Astrocyte of the spinal cord (primary cell): ENCODE results near the gene HS3ST5.

Experiments used
- DNase-seq: peaks from one replicate; pipeline ENCODE4 v3.0.0; 2011; ENCODE audit warnings: low read depth, low spot score
- H3K4me3 ChIP-seq: 2 replicates; pipeline ENCODE4 v1.5.1; 2011; ENCODE audit warnings: low read depth, mild to moderate bottlenecking, low read length, moderate library complexity
- CTCF ChIP-seq: IDR thresholded peaks from 2 replicates; pipeline ENCODE4 v1.5.1; 2012; ENCODE audit warnings: low read depth, mild to moderate bottlenecking, low read length, inconsistent platforms
- in situ Hi-C: cut with HindIII; loops from 2 replicates; pipeline ENCODE4 v1.10.0; 2017; ENCODE audit warnings: low sequenced_read_pairs

Gene HS3ST5

GRCh38 chr6:114274836-114275235, 68.0 kb downstream of the HS3ST5 start:
- in situ Hi-C loops: no loop called here
- no peak for TF ChIP-seq CTCF
- H3K4me3 ChIP-seq: no peak overlapping the region
- DNase-seq: no peak

GRCh38 chr6:114272582-114272981, 70.2 kb downstream of the HS3ST5 start:
- in situ Hi-C loops: no loop called here
- no peak for DNase-seq
- TF ChIP-seq CTCF: no peak
- H3K4me3 ChIP-seq: no peak overlapping the region

GRCh38 chr6:114271405-114271804, 71.4 kb downstream of the HS3ST5 start:
- in situ Hi-C loops: no loop called here
- no peak for TF ChIP-seq CTCF
- no peak overlapping the region for H3K4me3 ChIP-seq
- no peak for DNase-seq

- in situ Hi-C loops: no loop called here
- TF ChIP-seq CTCF: no peak
- no peak overlapping the region for H3K4me3 ChIP-seq
- DNase-seq: no peak
These were observed 74.9 kb downstream of the HS3ST5 start for GRCh38 chr6:114267897-114268296.

GRCh38 chr6:114260810-114261209, 82.0 kb downstream of the HS3ST5 start:
- no peak for TF ChIP-seq CTCF
- DNase-seq: no peak
- in situ Hi-C loops: no loop called here
- H3K4me3 ChIP-seq: no peak overlapping the region

GRCh38 chr6:114258376-114258775, 84.4 kb downstream of the HS3ST5 start:
- in situ Hi-C loops: no loop called here
- TF ChIP-seq CTCF: no peak
- DNase-seq: no peak
- no peak overlapping the region for H3K4me3 ChIP-seq

- DNase-seq: no peak
- no peak overlapping the region for H3K4me3 ChIP-seq
- TF ChIP-seq CTCF: no peak
- in situ Hi-C loops: no loop called here
These were observed 89.4 kb downstream of the HS3ST5 start for GRCh38 chr6:114253431-114253830.
